ENCODE results near the gene OR1A1. TPM values are rescaled to one million over a fixed set of nuclear protein-coding genes. Genes with fewer than 3 reads are reported as not detected.

Gene OR1A1
- not detected for total RNA-seq
- polyA plus RNA-seq (2013, experiment 1 of 2) = not detected
- not detected for polyA plus RNA-seq (2013, experiment 2 of 2)
- long read RNA-seq, experiment 1 = 0 reads
- long read RNA-seq, experiment 2 = 0 reads
- long read RNA-seq, experiment 3 = 0 reads
- long read RNA-seq, experiment 4 = 0 reads

GRCh38 chr17:3207367-3207766 is at the start of gene OR1A1:
OR1A1 (plus strand) TSS chr17:3207667; CDS start chr17:3215621, 7,954 bp downstream.
- no peak for DNase-seq
- 76 to 83% methylated on average over 7 of the region's 7 CpGs for WGBS, 2 experiments (ENCODE audit: insufficient coverage in 1 of 2, insufficient read length in 1 of 2)
- no peak within 1 kb of the TSS for H3K27ac Mint-ChIP-seq
- peaks cover 79% of the 10 kb centered on the region for H3K9me3 Mint-ChIP-seq
- no peaks in the 10 kb centered on the region for H3K36me3 Mint-ChIP-seq (ENCODE audit: low read depth)
- H3K4me3 Mint-ChIP-seq = no peak within 1 kb of the TSS
- no peak within 1 kb of the TSS for H3K9ac ChIP-seq (ENCODE audit: extremely low read depth, low read length, poor library complexity, severe bottlenecking)
- no peak within 1 kb of the TSS for H3K27ac ChIP-seq (ENCODE audit: low read depth, low read length)
- H3K36me3 ChIP-seq (ENCODE audit: control insufficient read depth, insufficient read depth, low read length) = no peaks in the 10 kb centered on the region
- H3K27me3 Mint-ChIP-seq (ENCODE audit: insufficient read depth) = no peaks in the 10 kb centered on the region
- TF ChIP-seq CTCF (conservative IDR thresholded peaks at IDR 0.05) = no peak
- no peaks in the 10 kb centered on the region for H3K4me1 ChIP-seq (ENCODE audit: control insufficient read depth, insufficient read depth, low read length)
- H3K4me3 ChIP-seq (ENCODE audit: low read length) = no peak within 1 kb of the TSS
- no peaks in the 10 kb centered on the region for H3K27me3 ChIP-seq (ENCODE audit: control insufficient read depth, insufficient read depth, low read length, poor library complexity, severe bottlenecking)
- peaks cover 53% of the 10 kb centered on the region for H3K9me3 ChIP-seq (ENCODE audit: control insufficient read depth, low read length)
- H3K4me1 Mint-ChIP-seq = no peaks in the 10 kb centered on the region

- H3K27me3 ChIP-seq (ENCODE audit: control insufficient read depth, insufficient read depth, low read length, poor library complexity, severe bottlenecking) = no peaks in the 10 kb centered on the region
- Mint-ChIP-seq H3K9me3 (peaks cover 94% of the 10 kb centered on the region), H3K36me3 (ENCODE audit: low read depth) (no peaks in the 10 kb centered on the region), H3K27me3 (ENCODE audit: insufficient read depth) (no peaks in the 10 kb centered on the region), H3K27ac (no peak overlapping the region), H3K4me1 (no peaks in the 10 kb centered on the region), H3K4me3 (no peak overlapping the region)
- DNase-seq = no peak
- WGBS, 2 experiments (ENCODE audit: insufficient coverage in 1 of 2, insufficient read length in 1 of 2) = 86 to 88% methylated on average over 3 to 5 of the region's 5 CpGs
- no peak overlapping the region for H3K4me3 ChIP-seq (ENCODE audit: low read length)
- no peaks in the 10 kb centered on the region for H3K4me1 ChIP-seq (ENCODE audit: control insufficient read depth, insufficient read depth, low read length)
- no peak for TF ChIP-seq CTCF (conservative IDR thresholded peaks at IDR 0.05)
- peaks cover 47% of the 10 kb centered on the region for H3K9me3 ChIP-seq (ENCODE audit: control insufficient read depth, low read length)
- no peaks in the 10 kb centered on the region for H3K36me3 ChIP-seq (ENCODE audit: control insufficient read depth, insufficient read depth, low read length)
- H3K27ac ChIP-seq (ENCODE audit: low read depth, low read length) = no peak overlapping the region
- no peak overlapping the region for H3K9ac ChIP-seq (ENCODE audit: extremely low read depth, low read length, poor library complexity, severe bottlenecking)
Observed at GRCh38 chr17:3167574-3167973, 39.9 kb upstream of the OR1A1 start.

GRCh38 chr17:3189961-3190360 is 17.5 kb upstream of the OR1A1 start:
- Histone ChIP-seq H3K27ac (ENCODE audit: low read depth, low read length) (no peak overlapping the region), H3K4me3 (ENCODE audit: low read length) (no peak overlapping the region), H3K4me1 (ENCODE audit: control insufficient read depth, insufficient read depth, low read length) (no peaks in the 10 kb centered on the region), H3K36me3 (ENCODE audit: control insufficient read depth, insufficient read depth, low read length) (no peaks in the 10 kb centered on the region), H3K9me3 (ENCODE audit: control insufficient read depth, low read length) (peaks cover 28% of the 10 kb centered on the region), H3K9ac (ENCODE audit: extremely low read depth, low read length, poor library complexity, severe bottlenecking) (no peak overlapping the region), H3K27me3 (ENCODE audit: control insufficient read depth, insufficient read depth, low read length, poor library complexity, severe bottlenecking) (no peaks in the 10 kb centered on the region)
- H3K9me3 Mint-ChIP-seq = peaks cover 60% of the 10 kb centered on the region
- no peaks in the 10 kb centered on the region for H3K4me1 Mint-ChIP-seq
- H3K36me3 Mint-ChIP-seq (ENCODE audit: low read depth) = no peaks in the 10 kb centered on the region
- no peak for DNase-seq
- H3K27me3 Mint-ChIP-seq (ENCODE audit: insufficient read depth) = no peaks in the 10 kb centered on the region
- no peak overlapping the region for H3K27ac Mint-ChIP-seq
- WGBS, 2 experiments (ENCODE audit: insufficient coverage in 1 of 2, insufficient read length in 1 of 2) = 72 to 86% methylated on average over 1 to 4 of the region's 4 CpGs
- TF ChIP-seq CTCF (conservative IDR thresholded peaks at IDR 0.05) = no peak
- H3K4me3 Mint-ChIP-seq = no peak overlapping the region

Measured in endodermal cell (in vitro differentiated cells).